HL-60/S4 (cell line): ENCODE measurements around the gene POLR2J3.
"Not testable (repeated sequence)": the region's sequence is repeated elsewhere in the genome, so short reads cannot be mapped to it uniquely, and the experiment has no call there.

Experiments
- in situ Hi-C: fragments of 300-500 bp; cut with MboI; formaldehyde crosslinking; loops from 2 replicates; pipeline ENCODE4 v1.14.3; 2022; ENCODE audit warnings: low sequenced_read_pairs

Gene POLR2J3

GRCh38 chr7:102589857-102590256 is 17.5 kb upstream of the POLR2J3 start:
- in situ Hi-C loops, result not testable (repeated sequence)

- in situ Hi-C loops, result not testable (repeated sequence)
Measured at GRCh38 chr7:102583495-102583894, 11.1 kb upstream of the POLR2J3 start.

GRCh38 chr7:102581722-102582121 is 9.3 kb upstream of the POLR2J3 start:
- in situ Hi-C loops, result not testable (repeated sequence)

GRCh38 chr7:102578486-102578885 is 6.1 kb upstream of the POLR2J3 start:
- in situ Hi-C loops, result not testable (repeated sequence)

GRCh38 chr7:102577315-102578240 is 5.2 kb upstream of the POLR2J3 start:
- in situ Hi-C loops, result not testable (repeated sequence)

GRCh38 chr7:102576363-102576762 is 4.0 kb upstream of the POLR2J3 start:
- in situ Hi-C loops, result not testable (repeated sequence)

GRCh38 chr7:102574607-102575006 is 2.2 kb upstream of the POLR2J3 start:
- in situ Hi-C loops, result not testable (repeated sequence)

- in situ Hi-C loops, result not testable (repeated sequence)
Measured at GRCh38 chr7:102568620-102569019, 3.8 kb downstream of the POLR2J3 start.

- in situ Hi-C loops, result not testable (repeated sequence)
Measured at GRCh38 chr7:102550808-102551422, 21.5 kb downstream of the POLR2J3 start, which contains the start of gene SPDYE2. SPDYE2 (plus strand) TSS chr7:102551226; CDS start chr7:102553256, 2,030 bp downstream.

GRCh38 chr7:102546353-102546752 is 26.0 kb downstream of the POLR2J3 start:
- in situ Hi-C loops, result not testable (repeated sequence)

- in situ Hi-C loops, result not testable (repeated sequence)
Measured at GRCh38 chr7:102545288-102545687, 27.1 kb downstream of the POLR2J3 start.

- in situ Hi-C loops, result not testable (repeated sequence)
Measured at GRCh38 chr7:102544372-102544771, 28.0 kb downstream of the POLR2J3 start.

GRCh38 chr7:102543596-102543995 is 28.8 kb downstream of the POLR2J3 start, which contains the start of gene UPK3BL2:
UPK3BL2 (minus strand) TSS chr7:102543696; CDS start chr7:102543636, 60 bp downstream.
- in situ Hi-C loops, result not testable (repeated sequence)

- in situ Hi-C loops, result not testable (repeated sequence)
Measured at GRCh38 chr7:102542771-102543170, 29.6 kb downstream of the POLR2J3 start.

- in situ Hi-C loops, result not testable (repeated sequence)
Measured at GRCh38 chr7:102542083-102542482, 30.3 kb downstream of the POLR2J3 start.

- in situ Hi-C loops, result not testable (repeated sequence)
Measured at GRCh38 chr7:102540604-102541003, 31.8 kb downstream of the POLR2J3 start.

GRCh38 chr7:102535062-102535615 is 37.2 kb downstream of the POLR2J3 start:
- in situ Hi-C loops, result not testable (repeated sequence)

- in situ Hi-C loops, result not testable (repeated sequence)
Measured at GRCh38 chr7:102532127-102532526, 40.3 kb downstream of the POLR2J3 start.

GRCh38 chr7:102531583-102531982 is 40.8 kb downstream of the POLR2J3 start:
- in situ Hi-C loops, result not testable (repeated sequence)

GRCh38 chr7:102527822-102528793 is 44.3 kb downstream of the POLR2J3 start:
- in situ Hi-C loops, result not testable (repeated sequence)
